Endometrial microvascular endothelial cells (primary cell): ENCODE results near the gene TFRC. TPM values are rescaled to one million over a fixed set of nuclear protein-coding genes. Genes with fewer than 3 reads are reported as not detected.
"Not testable (repeated sequence)": the region's sequence is repeated elsewhere in the genome, so short reads cannot be mapped to it uniquely, and the experiment has no call there.

Experiments used
- in situ Hi-C: cut with HindIII; loops from 2 replicates; pipeline ENCODE4 v1.10.0; 2017; ENCODE audit warnings: low sequenced_read_pairs, low pct_unique_long_range_greater_than_20kb; ENCODE audit errors: inconsistent ontology term
- total RNA-seq: library from RNA; depleted of rRNA; stranded (reverse); fragments of >200 nt; gene quantifications from one replicate; pipeline ENCODE4 v1.2.3, GENCODE V29; 2015; ENCODE audit errors: inconsistent ontology term

Gene TFRC
- total RNA-seq, 1 donor from 2014 or later: 83.1 TPM

GRCh38 chr3:196013587-196014487 lies 68.1 kb downstream of the TFRC start:
- in situ Hi-C loops: no loop called here

DNA sequence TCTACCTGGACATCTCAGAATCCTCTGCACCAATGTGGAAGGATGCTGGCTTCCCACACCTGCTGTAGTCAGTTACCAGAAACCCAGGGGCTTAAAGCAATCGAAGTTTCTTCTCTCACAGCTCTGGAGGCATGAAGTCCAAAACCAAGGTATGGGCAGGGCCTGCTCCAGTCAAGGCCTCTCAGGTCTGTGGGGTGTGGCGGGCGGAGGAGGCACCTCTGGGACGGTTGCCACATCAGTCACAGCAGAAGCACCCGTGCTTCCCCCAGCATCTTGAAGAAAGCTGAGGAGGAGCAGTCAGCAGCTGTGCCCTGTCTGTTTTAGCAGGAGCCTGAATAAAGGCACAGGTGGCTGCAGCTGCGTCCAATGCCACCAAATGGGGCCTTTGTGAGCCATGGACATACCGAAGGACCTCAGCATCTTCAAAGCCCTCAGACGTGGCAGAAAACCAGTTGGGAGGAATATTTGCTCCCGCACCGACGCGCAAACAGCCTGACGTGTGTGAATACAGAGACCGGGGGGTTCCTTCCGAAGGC lies 68.9 kb downstream of the TFRC start:
- in situ Hi-C loops: no loop called here

DNA sequence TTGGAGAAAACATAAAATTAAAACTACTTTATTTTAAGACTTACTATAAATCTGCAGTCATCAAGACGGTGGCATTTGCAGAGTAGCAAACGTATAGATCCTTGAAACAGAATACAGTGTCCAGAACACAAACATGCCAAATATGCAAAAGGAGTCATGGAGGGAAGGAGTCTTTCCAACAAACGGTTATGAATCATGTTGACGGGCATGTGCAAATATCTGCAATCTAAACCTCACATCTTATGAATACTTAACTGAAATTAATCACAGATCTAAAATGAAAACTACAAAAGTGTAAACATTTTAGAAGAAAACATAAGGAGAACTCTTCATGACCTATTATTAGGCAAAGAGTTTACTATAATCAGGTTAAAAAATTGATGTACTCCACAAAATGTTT lies 69.4 kb downstream of the TFRC start:
- in situ Hi-C loops: no loop called here

- in situ Hi-C loops: no loop called here
These were observed 72.4 kb downstream of the TFRC start for GRCh38 chr3:196009456-196009855.

DNA sequence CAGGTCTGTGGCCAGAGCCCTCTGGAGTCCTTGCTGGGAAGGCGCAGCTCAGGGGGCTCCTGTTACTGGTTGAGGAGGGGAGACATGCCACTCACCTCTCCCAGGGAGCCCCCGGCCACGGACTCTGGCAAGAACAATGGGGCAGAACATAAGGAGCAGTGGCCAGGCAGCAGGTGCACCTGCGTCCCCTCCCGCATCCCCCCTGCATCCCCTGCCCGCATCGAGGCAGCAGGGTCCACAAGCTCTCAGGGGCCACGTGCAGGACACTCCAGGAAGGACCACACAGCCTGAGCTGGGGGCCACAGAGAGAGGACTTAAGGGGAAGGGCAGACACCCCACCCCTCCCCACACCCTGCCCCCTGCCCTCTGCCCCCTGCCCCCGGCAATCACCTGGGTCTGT lies 73.0 kb downstream of the TFRC start:
- in situ Hi-C loops: no loop called here

DNA sequence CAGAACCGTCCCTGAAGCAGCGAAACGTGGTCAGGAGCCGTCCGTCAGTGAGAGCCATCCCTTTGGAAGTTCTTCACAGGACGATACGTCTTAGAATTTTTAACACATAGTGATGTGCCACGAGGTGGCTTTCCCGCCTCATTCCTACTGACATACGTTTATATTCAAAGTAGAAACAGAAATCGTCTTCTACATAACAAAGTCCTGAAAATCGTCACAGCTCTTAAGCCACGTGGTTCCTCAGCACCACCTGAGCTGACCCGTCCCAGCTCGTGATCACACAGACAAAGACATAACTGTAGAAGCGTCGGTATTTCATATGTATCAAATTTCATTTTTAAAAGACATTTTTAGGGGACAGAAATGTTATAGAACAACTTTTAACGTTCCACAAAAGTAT lies 73.5 kb downstream of the TFRC start:
- in situ Hi-C loops: no loop called here

DNA sequence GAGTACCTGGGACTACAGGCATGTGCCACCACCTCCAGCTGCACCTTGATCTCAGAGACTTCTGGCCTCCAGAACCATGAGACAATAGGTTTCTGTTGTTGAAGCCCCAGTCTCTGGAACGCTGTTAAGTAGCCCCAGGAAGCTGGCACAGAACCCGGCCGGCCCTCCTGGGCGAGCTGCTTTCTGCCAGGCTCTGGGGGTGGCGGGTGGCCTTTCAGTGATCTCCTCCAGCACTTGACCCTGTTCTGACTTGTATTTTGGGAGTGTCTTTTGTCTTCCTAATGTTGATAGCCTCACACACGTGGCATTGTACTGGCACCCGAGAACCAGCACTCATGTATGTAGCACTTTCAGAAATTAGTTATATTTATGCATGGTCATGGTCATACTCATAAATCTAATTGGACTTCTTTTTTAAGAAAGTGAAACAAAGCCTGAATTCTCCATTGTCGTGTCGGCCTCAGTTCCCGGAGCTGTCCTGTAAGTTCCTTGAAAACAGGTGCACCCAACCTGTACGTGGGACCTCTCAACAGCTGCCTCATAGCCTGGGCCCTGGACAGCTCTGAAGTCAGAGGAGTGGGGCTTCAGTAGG lies 74.0 kb downstream of the TFRC start:
- in situ Hi-C loops: no loop called here

DNA sequence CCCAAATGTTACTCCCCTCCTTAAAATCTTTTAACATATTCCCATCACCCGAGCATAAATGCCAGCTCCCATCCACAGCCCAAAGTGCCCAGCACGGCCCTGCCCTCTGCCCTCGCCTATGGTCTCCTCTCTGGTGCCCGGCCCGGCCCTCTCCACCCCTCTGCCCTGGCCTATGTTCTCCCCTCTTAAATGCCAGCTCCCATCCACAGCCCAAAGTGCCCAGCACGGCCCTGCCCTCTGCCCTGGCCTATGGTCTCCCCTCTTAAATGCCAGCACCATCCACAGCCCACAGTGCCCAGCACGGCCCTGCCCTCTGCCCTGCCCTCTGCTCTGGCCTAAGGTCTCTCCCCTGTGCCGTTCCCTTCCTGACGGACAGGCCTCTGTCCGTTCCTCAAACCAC lies 76.6 kb downstream of the TFRC start:
- in situ Hi-C loops: not testable (repeated sequence)

- in situ Hi-C loops: not testable (repeated sequence)
These were observed 77.4 kb downstream of the TFRC start for GRCh38 chr3:196004359-196005052.

DNA sequence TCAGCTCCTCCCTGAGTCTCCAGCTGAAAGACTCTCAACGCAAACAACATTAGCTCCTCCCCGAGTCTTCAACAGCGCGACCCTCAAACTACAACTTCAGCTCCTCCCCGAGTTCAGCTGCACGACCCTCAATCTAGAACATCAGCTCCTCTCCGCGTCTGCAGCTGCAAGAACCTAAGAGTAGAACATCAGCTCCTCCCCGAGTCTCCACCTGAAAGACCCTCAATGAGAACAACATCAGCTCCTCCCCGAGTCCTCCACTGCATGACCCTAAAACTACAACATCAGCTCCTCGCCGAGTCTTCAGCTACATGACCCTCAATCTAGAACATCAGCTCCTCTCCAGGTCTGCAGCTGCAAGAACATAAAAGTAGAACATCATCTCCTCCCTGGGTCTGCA lies 78.3 kb downstream of the TFRC start:
- in situ Hi-C loops: no loop called here

DNA sequence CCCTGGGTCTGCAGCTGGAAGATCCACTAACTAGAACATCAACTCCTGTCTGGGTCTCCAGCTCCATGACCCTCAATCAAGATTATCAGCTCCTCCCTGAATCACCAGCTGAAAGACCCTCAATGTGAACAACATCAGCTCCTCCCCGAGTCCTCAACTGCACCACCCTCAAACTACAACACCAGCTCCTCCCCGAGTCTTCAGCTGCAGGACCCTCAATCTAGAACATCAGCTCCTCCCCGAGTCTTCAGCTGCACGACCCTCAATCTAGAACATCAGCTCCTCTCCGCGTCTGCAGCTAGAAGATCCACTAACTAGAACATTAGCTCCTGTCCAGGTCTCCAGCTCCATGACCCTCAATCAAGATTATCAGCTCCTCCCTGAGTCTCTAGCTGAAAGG lies 79.2 kb downstream of the TFRC start:
- in situ Hi-C loops: not testable (repeated sequence)

GRCh38 chr3:196001240-196001639 lies 80.7 kb downstream of the TFRC start:
- in situ Hi-C loops: not testable (repeated sequence)

DNA sequence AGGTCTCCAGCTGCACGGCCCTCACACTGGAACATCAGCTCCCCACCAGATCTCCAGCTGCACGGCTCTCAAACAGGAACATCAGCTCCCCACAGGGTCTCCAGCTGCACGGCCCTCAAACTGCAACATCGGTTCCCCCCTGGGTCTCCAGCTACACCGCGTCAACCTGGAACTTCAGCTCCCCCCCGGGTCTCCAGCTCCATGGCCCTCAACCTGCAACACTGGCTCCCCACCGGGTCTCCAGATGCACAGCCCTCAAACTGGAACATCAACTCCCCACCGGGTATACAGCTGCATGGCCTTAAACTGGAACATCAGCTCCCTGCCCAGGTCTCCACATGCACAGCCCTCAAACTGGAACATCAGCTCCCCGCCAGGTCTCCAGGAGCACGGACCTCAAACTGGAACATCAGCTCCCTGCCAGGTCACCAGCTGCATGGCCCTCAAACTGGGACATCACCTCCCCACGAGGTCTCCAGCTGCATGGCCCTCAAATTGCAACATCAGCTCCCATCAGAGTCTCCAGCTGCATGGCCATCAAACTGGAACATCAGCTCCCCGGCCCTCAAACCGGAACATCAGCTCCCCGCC lies 81.4 kb downstream of the TFRC start:
- in situ Hi-C loops: not testable (repeated sequence)

GRCh38 chr3:195999896-196000295 lies 82.0 kb downstream of the TFRC start:
- in situ Hi-C loops: no loop called here

Other genes with a start within 250 kb of the TFRC start
- 10.6 TPM for gene TNK2, start 173.5 kb downstream of the TFRC start, total RNA-seq
- not detected for gene ZDHHC19, start 129.3 kb upstream of the TFRC start, total RNA-seq
- not detected for gene SLC51A, start 134.4 kb upstream of the TFRC start, total RNA-seq
- gene PCYT1A, start 205.6 kb upstream of the TFRC start, total RNA-seq: 89.9 TPM
- gene DYNLT2B, start 236.2 kb upstream of the TFRC start, total RNA-seq: 5.0 TPM